Heart left ventricle (tissue), 13 donors: ENCODE results near the gene HLA-DQB1.

Source experiments
- POLR2A ChIP-seq, 2 donors: fragments of 450-650 bp; IDR thresholded peaks; one replicate each; pipeline ENCODE4 v1.6.1; 2017; ENCODE audit warnings: antibody characterized with exemption in 2 of 2, mild to moderate bottlenecking in 2 of 2, moderate library complexity in 2 of 2
- TF ChIP-seq, protein P1 (sequence below), 12 donors: fragments of 200-600 bp; sonication (generic) in 4 of 12; IDR thresholded peaks; one replicate each; pipeline versions ENCODE4 v1.5.0 to v1.8.0; 2018 to 2022; ENCODE audit warnings: antibody characterized with exemption in 12 of 12, mild to moderate bottlenecking in 5 of 12
- donor health status: ischemic (EF 13 %, LVEDD 7.1; RV severe dilation, severe dysfunction).
- donor health status: DM: no; HTN: yes; CAD: no.
- donor health status: DM: no; HTN: no; CAD: no.
- donor health status: ischemic (EF 25% LVEDD 6.9; RV normal size, moderate dysfunction).
- donor health status: ischemic (EF 25% LVEDD 5.7; RV mildly dilated, moderate dysfunction).
- donor health status: ischemic (EF 35%, LVEDD 5.7; RV mildly dilated, moderate dysfunction).
- donor health status: nonischemic (EF 11% LVEDD 7.7; RV severe dilation, severe dysfunction).
- donor health status: DM: yes; HTN: yes; CAD: no.
- donor health status: PGD.
- donor health status: ischemic (EF 29% LVEDD 5.4; RV normal size, mild dysfunction).
- donor health status: nonischemic (EF 23%, LVEDD 6.1; RV moderate dilation, normal function).

DNA sequence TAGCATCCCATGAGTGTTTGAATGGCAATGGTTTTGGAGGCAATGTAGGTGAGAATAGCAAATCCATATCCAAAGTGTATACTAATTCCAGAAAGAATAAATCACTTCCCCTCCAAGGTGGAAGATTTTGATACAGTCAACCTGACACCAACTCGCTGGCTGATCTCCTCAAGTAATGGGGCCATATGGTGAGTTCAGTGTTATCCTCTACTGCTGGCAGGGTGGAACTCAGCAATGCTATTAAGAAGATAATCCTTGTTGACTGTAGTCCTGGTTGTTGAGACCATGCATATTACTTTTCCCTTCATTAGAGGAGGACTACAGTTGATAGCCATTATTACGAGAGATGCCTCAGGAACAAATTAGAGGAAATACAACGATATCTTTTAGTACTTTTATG, 17.8 kb upstream of the HLA-DQB1 start:
- TF ChIP-seq, protein P1, sequence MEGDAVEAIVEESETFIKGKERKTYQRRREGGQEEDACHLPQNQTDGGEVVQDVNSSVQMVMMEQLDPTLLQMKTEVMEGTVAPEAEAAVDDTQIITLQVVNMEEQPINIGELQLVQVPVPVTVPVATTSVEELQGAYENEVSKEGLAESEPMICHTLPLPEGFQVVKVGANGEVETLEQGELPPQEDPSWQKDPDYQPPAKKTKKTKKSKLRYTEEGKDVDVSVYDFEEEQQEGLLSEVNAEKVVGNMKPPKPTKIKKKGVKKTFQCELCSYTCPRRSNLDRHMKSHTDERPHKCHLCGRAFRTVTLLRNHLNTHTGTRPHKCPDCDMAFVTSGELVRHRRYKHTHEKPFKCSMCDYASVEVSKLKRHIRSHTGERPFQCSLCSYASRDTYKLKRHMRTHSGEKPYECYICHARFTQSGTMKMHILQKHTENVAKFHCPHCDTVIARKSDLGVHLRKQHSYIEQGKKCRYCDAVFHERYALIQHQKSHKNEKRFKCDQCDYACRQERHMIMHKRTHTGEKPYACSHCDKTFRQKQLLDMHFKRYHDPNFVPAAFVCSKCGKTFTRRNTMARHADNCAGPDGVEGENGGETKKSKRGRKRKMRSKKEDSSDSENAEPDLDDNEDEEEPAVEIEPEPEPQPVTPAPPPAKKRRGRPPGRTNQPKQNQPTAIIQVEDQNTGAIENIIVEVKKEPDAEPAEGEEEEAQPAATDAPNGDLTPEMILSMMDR (IDR thresholded peaks at IDR 0.05), result no peak
- no peak for TF ChIP-seq POLR2A (IDR thresholded peaks at IDR 0.05)
